Esophagus squamous epithelium (tissue), 5 donors: Measurements from ENCODE around the gene IRF4. TPM values are rescaled to one million over a fixed set of nuclear protein-coding genes. Genes with fewer than 3 reads are reported as not detected.

ENCODE experiments used
- DNase-seq: peaks from one replicate; lab custom pipeline; 2025; lab: John Stamatoyannopoulos, UW
- H3K27ac ChIP-seq, 4 donors: fragments of 200-600 bp; sonication (generic); one replicate each; pipeline ENCODE4 v1.5.1; 2016 to 2019; ENCODE audit warnings: mild to moderate bottlenecking in 1 of 4
- H3K27me3 ChIP-seq, 4 donors: fragments of 200-600 bp; sonication (generic); 1 replicate in 3 of 4; 2 replicates in 1 of 4; pipeline versions ENCODE4 v1.5.1 to v1.6.0; 2017 to 2021; ENCODE audit warnings: antibody characterized with exemption in 1 of 4
- H3K36me3 ChIP-seq, 3 donors: fragments of 200-600 bp; sonication (generic); one replicate each; pipeline ENCODE4 v1.5.1; 2016 to 2019
- H3K4me1 ChIP-seq, 3 donors: fragments of 200-600 bp; sonication (generic); one replicate each; pipeline ENCODE4 v1.5.1; 2017 to 2019
- H3K4me3 ChIP-seq, 4 donors: fragments of 200-600 bp; sonication (generic); 1 replicate in 3 of 4; 2 replicates in 1 of 4; pipeline ENCODE4 v1.5.1; 2016 to 2019; ENCODE audit warnings: mild to moderate bottlenecking in 2 of 4, moderate library complexity in 1 of 4
- H3K9me3 ChIP-seq, 3 donors: fragments of 200-600 bp; sonication (generic); one replicate each; pipeline ENCODE4 v1.5.1; 2016 to 2019
- POLR2A ChIP-seq, 4 donors: fragments of 450-650 bp; IDR thresholded peaks; one replicate each; pipeline ENCODE4 v1.6.1; 2017; ENCODE audit warnings: antibody characterized with exemption in 4 of 4, mild to moderate bottlenecking in 4 of 4, moderate library complexity in 3 of 4
- WGBS, 2 donors: methylation state at CpG; one replicate each; pipeline ENCODE4 v1.1.5; 2018; 5-methylcytosine and 5-hydroxymethylcytosine counted together
- intact Hi-C: fragments of 100-400 bp; cut with DNase I; formaldehyde crosslinking; loops from one replicate; pipeline ENCODE4 v1.15.0; 2022
- total RNA-seq, 4 donors: library from RNA; depleted of rRNA; stranded (reverse); fragments of >200 nt; gene quantifications; one replicate each; pipeline ENCODE4 v1.1.0, GENCODE V29; 2016
- TF ChIP-seq, protein P1 (sequence below), 6 experiments: fragments of 450-650 bp in 4 of 6; fragments of 200-600 bp in 2 of 6; sonication (generic) in 2 of 6; IDR thresholded peaks; one replicate each; pipeline ENCODE4 v1.5.1; 2016 to 2019; ENCODE audit warnings: antibody characterized with exemption in 6 of 6, mild to moderate bottlenecking in 4 of 6, moderate library complexity in 4 of 6
- donor health status: DM: yes; HTN: yes; CAD: no.

The IRF4 gene
- total RNA-seq, 4 donors from 2014 or later: 0.40 to 1.9 (median 1.2) TPM

GRCh38 chr6:384898-385297, 6.7 kb upstream of the IRF4 start:
- TF ChIP-seq POLR2A (IDR thresholded peaks at IDR 0.05): no peak
- TF ChIP-seq, protein P1, sequence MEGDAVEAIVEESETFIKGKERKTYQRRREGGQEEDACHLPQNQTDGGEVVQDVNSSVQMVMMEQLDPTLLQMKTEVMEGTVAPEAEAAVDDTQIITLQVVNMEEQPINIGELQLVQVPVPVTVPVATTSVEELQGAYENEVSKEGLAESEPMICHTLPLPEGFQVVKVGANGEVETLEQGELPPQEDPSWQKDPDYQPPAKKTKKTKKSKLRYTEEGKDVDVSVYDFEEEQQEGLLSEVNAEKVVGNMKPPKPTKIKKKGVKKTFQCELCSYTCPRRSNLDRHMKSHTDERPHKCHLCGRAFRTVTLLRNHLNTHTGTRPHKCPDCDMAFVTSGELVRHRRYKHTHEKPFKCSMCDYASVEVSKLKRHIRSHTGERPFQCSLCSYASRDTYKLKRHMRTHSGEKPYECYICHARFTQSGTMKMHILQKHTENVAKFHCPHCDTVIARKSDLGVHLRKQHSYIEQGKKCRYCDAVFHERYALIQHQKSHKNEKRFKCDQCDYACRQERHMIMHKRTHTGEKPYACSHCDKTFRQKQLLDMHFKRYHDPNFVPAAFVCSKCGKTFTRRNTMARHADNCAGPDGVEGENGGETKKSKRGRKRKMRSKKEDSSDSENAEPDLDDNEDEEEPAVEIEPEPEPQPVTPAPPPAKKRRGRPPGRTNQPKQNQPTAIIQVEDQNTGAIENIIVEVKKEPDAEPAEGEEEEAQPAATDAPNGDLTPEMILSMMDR (IDR thresholded peaks at IDR 0.05): no peak
- H3K4me1 ChIP-seq: no peaks in the 10 kb centered on the region
- intact Hi-C loops: no loop called here
- no peak for DNase-seq
- WGBS, 2 donors: 84 to 92% methylated on average over 5 of the region's 6 CpGs
- no peak overlapping the region for H3K4me3 ChIP-seq
- no peaks in the 10 kb centered on the region for H3K9me3 ChIP-seq
- no peak overlapping the region for H3K27ac ChIP-seq
- peaks cover 0 to 97% (median 3%) of the 10 kb centered on the region in 4 donors for H3K27me3 ChIP-seq
- H3K36me3 ChIP-seq: no peaks in the 10 kb centered on the region

- Histone ChIP-seq H3K36me3 (no peaks in the 10 kb centered on the region), H3K4me1 (peaks cover 0 to 2% (median 0%) of the 10 kb centered on the region in 3 donors), H3K27ac (no peak overlapping the region), H3K4me3 (no peak overlapping the region), H3K9me3 (no peaks in the 10 kb centered on the region), H3K27me3 (peaks cover 0 to 97% (median 3%) of the 10 kb centered on the region in 4 donors)
- 81% methylated on average over 9 of the region's 10 CpGs; no CpG with 5 or more reads in 1 of the 2 donors for WGBS, 2 donors
- no peak for TF ChIP-seq POLR2A (IDR thresholded peaks at IDR 0.05)
- TF ChIP-seq, protein P1 (IDR thresholded peaks at IDR 0.05): no peak
- no peak for DNase-seq
- intact Hi-C loops: no loop called here
These were observed 5.9 kb upstream of the IRF4 start for GRCh38 chr6:385614-386013.

DNA sequence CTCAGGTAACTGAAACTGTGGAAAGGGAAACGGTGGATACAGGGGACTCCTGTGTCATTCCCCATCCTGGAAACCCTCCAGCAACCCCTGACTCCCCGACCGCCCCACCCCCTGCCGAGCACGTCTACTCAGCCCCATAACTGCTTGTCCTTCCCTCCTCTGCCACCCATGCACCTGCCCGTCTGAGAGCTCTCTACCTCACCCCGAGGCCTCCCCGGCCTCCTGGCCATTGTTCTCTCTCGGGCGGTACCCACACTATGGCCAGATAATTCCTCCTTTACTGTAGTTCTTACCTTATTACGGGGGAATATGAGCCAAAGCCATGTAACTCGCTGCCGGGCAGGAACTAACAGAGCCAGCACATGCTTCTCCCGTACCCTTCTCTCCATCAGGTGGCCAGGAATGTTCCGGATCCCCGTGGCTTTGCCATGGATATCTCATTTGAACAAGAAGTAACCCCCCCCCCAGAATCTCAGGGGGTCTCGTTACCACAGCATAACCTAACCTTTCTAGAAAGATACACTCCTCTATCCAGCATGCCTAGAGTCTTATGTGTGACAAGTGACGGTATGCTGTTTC, 4.8 kb upstream of the IRF4 start:
- DNase-seq: no peak
- no peak overlapping the region for H3K27ac ChIP-seq
- intact Hi-C loops: no loop called here

GRCh38 chr6:387293-387741, 4.2 kb upstream of the IRF4 start:
- Histone ChIP-seq H3K36me3 (no peaks in the 10 kb centered on the region), H3K4me3 (no peak overlapping the region), H3K4me1 (peaks cover 12 to 19% (median 13%) of the 10 kb centered on the region in 3 donors), H3K9me3 (no peaks in the 10 kb centered on the region), H3K27me3 (peaks cover 5 to 99% (median 13%) of the 10 kb centered on the region in 4 donors), H3K27ac (no peak overlapping the region)
- WGBS, 2 donors: 38 to 52% methylated on average over 10 to 11 of the region's 11 CpGs
- no peak for DNase-seq
- TF ChIP-seq, protein P1 (IDR thresholded peaks at IDR 0.05): no peak
- no peak for TF ChIP-seq POLR2A (IDR thresholded peaks at IDR 0.05)
- intact Hi-C loops: no loop called here

More for the DNA sequence above, 4.8 kb upstream of the IRF4 start:
- Histone ChIP-seq H3K36me3 (no peaks in the 10 kb centered on the region), H3K4me3 (no peak overlapping the region), H3K27me3 (peaks cover under 1 to 99% (median 8%) of the 10 kb centered on the region in 4 donors), H3K4me1 (peaks cover 6 to 13% (median 8%) of the 10 kb centered on the region in 3 donors), H3K9me3 (no peaks in the 10 kb centered on the region)
- 79 to 81% methylated on average over 8 to 18 of the region's 18 CpGs for WGBS, 2 donors
- no peak for TF ChIP-seq POLR2A (IDR thresholded peaks at IDR 0.05)
- TF ChIP-seq, protein P1 (IDR thresholded peaks at IDR 0.05): no peak

DNA sequence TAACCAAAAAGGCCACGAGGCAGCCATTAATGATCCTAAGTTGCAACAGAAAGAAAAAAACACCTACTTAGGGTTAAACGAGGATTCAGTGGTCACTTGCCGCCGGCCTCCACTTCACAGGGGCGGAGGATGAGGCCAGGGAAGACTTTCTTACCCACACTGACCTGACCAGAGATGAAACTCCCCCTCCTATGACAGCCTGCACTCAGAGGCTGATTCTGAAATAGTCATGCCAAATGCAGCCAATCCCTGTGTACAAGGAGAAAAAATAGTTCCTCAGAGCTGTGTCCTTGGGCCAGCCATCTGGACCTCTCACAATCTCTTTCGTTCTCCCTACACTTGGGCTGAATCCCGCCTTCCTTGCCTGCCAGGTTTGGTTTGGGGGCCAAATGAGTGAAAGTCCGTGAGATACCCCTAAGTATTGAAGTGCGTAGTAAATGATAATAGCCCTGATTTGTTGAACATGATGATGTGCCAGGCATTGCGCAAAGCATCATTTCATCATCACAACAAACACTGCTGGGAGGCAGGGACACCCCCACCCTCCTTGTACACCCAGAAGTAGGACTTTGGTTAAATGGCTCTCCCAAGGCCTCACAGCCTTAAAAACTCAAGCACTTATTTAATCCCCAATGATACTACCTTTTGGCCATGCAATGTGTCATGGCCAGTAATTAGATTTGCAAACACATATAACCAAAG, 3.2 kb upstream of the IRF4 start:
- 74 to 79% methylated on average over 10 of the region's 10 CpGs for WGBS, 2 donors

More for the DNA sequence above, 3.2 kb upstream of the IRF4 start:
- Histone ChIP-seq H3K27ac (no peak overlapping the region), H3K4me3 (no peak overlapping the region), H3K36me3 (no peaks in the 10 kb centered on the region), H3K27me3 (peaks cover 9 to 99% (median 22%) of the 10 kb centered on the region in 4 donors), H3K9me3 (no peaks in the 10 kb centered on the region), H3K4me1 (peaks cover 20 to 29% (median 24%) of the 10 kb centered on the region in 3 donors)
- no peak for DNase-seq
- no peak for TF ChIP-seq POLR2A (IDR thresholded peaks at IDR 0.05)
- TF ChIP-seq, protein P1 (IDR thresholded peaks at IDR 0.05): no peak
- intact Hi-C loops: no loop called here
